ENCODE results near the gene ZNF692. TPM values are rescaled to one million over a fixed set of nuclear protein-coding genes. Genes with fewer than 3 reads are reported as not detected.
A peak's percentile ranks its signal among the peaks of the same experiment; 100 is the strongest.

Gene ZNF692
- total RNA-seq, 1 experiment from 2014 or later = 59.1 TPM

- ATAC-seq = peak; percentile 43
- ChIA-PET CTCF (interaction anchor here (0.6 to 0.8 kb wide), 2 partner anchors 23 to 79 kb away, joined by 3 read pairs; no protein-coding TSS in a partner anchor), POLR2A (no interaction called here)
- Mint-ChIP-seq H3K36me3 (peaks cover 43% of the 10 kb centered on the region), H3K4me3 (peak overlapping the region; percentile 43), H3K27ac (peak overlapping the region; percentile 43), H3K4me1 (peaks cover 32% of the 10 kb centered on the region), H3K9me3 (no peaks in the 10 kb centered on the region), H3K27me3 (ENCODE audit: low read depth) (no peaks in the 10 kb centered on the region)
- TF ChIP-seq MXD4 (CRISPR knock-in tag; IDR thresholded peaks at IDR 0.05; ENCODE audit: borderline replicate concordance) (no peak), STAT6 (CRISPR knock-in tag; conservative IDR thresholded peaks at IDR 0.05; ENCODE audit: low read depth) (no peak), PRRX2 (CRISPR knock-in tag; IDR thresholded peaks at IDR 0.05) (no peak), JAZF1 (CRISPR knock-in tag; IDR thresholded peaks at IDR 0.05) (no peak), JUN (CRISPR knock-in tag; IDR thresholded peaks at IDR 0.05) (no peak), NR1H2 (CRISPR knock-in tag; IDR thresholded peaks at IDR 0.05) (no peak), ZNF671 (CRISPR knock-in tag; IDR thresholded peaks at IDR 0.05) (no peak), ZNF281 (CRISPR knock-in tag; IDR thresholded peaks at IDR 0.05) (no peak), GRHL2 (CRISPR knock-in tag; IDR thresholded peaks at IDR 0.05; ENCODE audit: insufficient replicate concordance, severe bottlenecking) (no peak), CDX4 (CRISPR knock-in tag; IDR thresholded peaks at IDR 0.05; ENCODE audit: borderline replicate concordance) (no peak), CREM (CRISPR knock-in tag; IDR thresholded peaks at IDR 0.05) (no peak)
- TF ChIP-seq, protein P1, sequence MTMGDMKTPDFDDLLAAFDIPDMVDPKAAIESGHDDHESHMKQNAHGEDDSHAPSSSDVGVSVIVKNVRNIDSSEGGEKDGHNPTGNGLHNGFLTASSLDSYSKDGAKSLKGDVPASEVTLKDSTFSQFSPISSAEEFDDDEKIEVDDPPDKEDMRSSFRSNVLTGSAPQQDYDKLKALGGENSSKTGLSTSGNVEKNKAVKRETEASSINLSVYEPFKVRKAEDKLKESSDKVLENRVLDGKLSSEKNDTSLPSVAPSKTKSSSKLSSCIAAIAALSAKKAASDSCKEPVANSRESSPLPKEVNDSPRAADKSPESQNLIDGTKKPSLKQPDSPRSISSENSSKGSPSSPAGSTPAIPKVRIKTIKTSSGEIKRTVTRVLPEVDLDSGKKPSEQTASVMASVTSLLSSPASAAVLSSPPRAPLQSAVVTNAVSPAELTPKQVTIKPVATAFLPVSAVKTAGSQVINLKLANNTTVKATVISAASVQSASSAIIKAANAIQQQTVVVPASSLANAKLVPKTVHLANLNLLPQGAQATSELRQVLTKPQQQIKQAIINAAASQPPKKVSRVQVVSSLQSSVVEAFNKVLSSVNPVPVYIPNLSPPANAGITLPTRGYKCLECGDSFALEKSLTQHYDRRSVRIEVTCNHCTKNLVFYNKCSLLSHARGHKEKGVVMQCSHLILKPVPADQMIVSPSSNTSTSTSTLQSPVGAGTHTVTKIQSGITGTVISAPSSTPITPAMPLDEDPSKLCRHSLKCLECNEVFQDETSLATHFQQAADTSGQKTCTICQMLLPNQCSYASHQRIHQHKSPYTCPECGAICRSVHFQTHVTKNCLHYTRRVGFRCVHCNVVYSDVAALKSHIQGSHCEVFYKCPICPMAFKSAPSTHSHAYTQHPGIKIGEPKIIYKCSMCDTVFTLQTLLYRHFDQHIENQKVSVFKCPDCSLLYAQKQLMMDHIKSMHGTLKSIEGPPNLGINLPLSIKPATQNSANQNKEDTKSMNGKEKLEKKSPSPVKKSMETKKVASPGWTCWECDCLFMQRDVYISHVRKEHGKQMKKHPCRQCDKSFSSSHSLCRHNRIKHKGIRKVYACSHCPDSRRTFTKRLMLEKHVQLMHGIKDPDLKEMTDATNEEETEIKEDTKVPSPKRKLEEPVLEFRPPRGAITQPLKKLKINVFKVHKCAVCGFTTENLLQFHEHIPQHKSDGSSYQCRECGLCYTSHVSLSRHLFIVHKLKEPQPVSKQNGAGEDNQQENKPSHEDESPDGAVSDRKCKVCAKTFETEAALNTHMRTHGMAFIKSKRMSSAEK (CRISPR knock-in tag; IDR thresholded peaks at IDR 0.05; ENCODE audit: borderline replicate concordance) = no peak
- TF ChIP-seq, protein P2, sequence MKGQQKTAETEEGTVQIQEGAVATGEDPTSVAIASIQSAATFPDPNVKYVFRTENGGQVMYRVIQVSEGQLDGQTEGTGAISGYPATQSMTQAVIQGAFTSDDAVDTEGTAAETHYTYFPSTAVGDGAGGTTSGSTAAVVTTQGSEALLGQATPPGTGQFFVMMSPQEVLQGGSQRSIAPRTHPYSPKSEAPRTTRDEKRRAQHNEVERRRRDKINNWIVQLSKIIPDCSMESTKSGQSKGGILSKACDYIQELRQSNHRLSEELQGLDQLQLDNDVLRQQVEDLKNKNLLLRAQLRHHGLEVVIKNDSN (CRISPR knock-in tag; IDR thresholded peaks at IDR 0.05) = no peak
- DNase-seq (ENCODE audit: low spot score) = no peak
These were observed 40.1 kb downstream of the ZNF692 start for GRCh38 chr1:248818505-248819374.
